ENCODE measurements around the gene PHPT1. TPM values are rescaled to one million over a fixed set of nuclear protein-coding genes. Genes with fewer than 3 reads are reported as not detected.

PHPT1 gene
- total and polyA plus RNA-seq, 2 experiments from 2014 or later, result 86.2 to 437 TPM

DNA sequence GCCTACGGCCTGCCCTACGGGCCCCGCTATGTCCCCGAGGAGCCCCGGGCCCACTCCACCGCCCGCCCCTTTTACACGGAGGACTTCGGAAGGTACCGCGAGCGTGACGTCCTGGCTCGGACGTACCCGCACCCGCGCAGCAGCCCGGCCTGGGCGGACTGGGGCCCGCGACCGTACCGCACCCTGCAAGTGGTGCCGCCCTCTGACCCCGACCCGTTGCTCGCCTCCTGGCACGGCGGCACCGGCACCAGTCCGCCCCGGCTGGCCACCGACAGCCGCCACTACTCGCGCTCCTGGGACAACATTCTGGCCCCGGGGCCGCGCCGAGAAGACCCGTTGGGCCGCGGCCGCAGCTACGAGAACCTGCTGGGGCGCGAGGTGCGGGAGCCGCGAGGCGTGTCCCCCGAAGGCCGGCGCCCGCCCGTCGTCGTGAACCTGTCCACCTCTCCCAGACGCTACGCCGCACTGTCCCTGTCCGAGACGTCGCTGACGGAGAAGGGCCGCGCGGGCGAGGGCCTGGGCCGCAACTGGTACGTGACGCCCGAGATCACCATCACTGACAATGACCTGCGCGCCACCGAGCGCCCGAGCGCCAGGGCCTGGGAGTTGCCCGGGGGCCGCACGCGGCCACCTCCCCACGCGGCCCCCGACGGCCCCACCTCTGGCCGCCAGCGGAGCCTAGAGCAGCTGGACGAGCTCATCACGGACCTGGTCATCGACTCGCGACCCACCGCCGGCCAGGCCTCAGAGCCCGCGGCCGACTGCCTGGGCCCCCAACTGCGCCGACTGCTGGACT, 3.5 kb upstream of the PHPT1 start:
- Mint-ChIP-seq H3K27ac (no peak overlapping the region), H3K27me3 (ENCODE audit: insufficient read depth, low read depth, poor library complexity) (peaks cover 47% of the 10 kb centered on the region), H3K36me3 (ENCODE audit: low read depth) (peaks cover 2% of the 10 kb centered on the region; the same call in 2 of the 3 replicates), H3K4me3 (no peak overlapping the region), H3K9me3 (no peaks in the 10 kb centered on the region), H3K4me1 (peaks cover 17% of the 10 kb centered on the region; the same call in 2 of the 3 replicates)
- DNase-seq (ENCODE audit: low spot score) (no peak), ATAC-seq (no peak)
- H4K20me1 ChIP-seq (replicated peaks; ENCODE audit: insufficient read depth), result 0 out of 2 replicates have a peak, but pooled peaks cover 3% of the 10 kb centered on the region
- H3F3A ChIP-seq (replicated peaks; ENCODE audit: low read depth), result 0 out of 2 replicates have a peak, but pooled peaks cover 5% of the 10 kb centered on the region
- H3K27ac ChIP-seq (ENCODE audit: low read depth), result no peak overlapping the region
- no peaks in the 10 kb centered on the region for H3K9me2 ChIP-seq (ENCODE audit: insufficient read depth)
- no peaks in the 10 kb centered on the region for H3K36me3 ChIP-seq (ENCODE audit: insufficient read depth)
- peaks cover 12% of the 10 kb centered on the region; the same call in 1 of the 2 replicates for H3K4me1 ChIP-seq (ENCODE audit: insufficient read depth)
- no peak overlapping the region for H3K4me3 ChIP-seq
- no peak overlapping the region for H2AFZ ChIP-seq
- H3K27me3 ChIP-seq (ENCODE audit: insufficient read depth), result peaks cover 13% of the 10 kb centered on the region
- TF ChIP-seq CREB1 (CRISPR knock-in tag; IDR thresholded peaks at IDR 0.05; ENCODE audit: low read depth), result no peak
- no peak for TF ChIP-seq ZNF114 (CRISPR knock-in tag; IDR thresholded peaks at IDR 0.05)
- no peak for TF ChIP-seq STAT1 (IDR thresholded peaks at IDR 0.05; ENCODE audit: unreplicated experiment)
- TF ChIP-seq, protein P1, sequence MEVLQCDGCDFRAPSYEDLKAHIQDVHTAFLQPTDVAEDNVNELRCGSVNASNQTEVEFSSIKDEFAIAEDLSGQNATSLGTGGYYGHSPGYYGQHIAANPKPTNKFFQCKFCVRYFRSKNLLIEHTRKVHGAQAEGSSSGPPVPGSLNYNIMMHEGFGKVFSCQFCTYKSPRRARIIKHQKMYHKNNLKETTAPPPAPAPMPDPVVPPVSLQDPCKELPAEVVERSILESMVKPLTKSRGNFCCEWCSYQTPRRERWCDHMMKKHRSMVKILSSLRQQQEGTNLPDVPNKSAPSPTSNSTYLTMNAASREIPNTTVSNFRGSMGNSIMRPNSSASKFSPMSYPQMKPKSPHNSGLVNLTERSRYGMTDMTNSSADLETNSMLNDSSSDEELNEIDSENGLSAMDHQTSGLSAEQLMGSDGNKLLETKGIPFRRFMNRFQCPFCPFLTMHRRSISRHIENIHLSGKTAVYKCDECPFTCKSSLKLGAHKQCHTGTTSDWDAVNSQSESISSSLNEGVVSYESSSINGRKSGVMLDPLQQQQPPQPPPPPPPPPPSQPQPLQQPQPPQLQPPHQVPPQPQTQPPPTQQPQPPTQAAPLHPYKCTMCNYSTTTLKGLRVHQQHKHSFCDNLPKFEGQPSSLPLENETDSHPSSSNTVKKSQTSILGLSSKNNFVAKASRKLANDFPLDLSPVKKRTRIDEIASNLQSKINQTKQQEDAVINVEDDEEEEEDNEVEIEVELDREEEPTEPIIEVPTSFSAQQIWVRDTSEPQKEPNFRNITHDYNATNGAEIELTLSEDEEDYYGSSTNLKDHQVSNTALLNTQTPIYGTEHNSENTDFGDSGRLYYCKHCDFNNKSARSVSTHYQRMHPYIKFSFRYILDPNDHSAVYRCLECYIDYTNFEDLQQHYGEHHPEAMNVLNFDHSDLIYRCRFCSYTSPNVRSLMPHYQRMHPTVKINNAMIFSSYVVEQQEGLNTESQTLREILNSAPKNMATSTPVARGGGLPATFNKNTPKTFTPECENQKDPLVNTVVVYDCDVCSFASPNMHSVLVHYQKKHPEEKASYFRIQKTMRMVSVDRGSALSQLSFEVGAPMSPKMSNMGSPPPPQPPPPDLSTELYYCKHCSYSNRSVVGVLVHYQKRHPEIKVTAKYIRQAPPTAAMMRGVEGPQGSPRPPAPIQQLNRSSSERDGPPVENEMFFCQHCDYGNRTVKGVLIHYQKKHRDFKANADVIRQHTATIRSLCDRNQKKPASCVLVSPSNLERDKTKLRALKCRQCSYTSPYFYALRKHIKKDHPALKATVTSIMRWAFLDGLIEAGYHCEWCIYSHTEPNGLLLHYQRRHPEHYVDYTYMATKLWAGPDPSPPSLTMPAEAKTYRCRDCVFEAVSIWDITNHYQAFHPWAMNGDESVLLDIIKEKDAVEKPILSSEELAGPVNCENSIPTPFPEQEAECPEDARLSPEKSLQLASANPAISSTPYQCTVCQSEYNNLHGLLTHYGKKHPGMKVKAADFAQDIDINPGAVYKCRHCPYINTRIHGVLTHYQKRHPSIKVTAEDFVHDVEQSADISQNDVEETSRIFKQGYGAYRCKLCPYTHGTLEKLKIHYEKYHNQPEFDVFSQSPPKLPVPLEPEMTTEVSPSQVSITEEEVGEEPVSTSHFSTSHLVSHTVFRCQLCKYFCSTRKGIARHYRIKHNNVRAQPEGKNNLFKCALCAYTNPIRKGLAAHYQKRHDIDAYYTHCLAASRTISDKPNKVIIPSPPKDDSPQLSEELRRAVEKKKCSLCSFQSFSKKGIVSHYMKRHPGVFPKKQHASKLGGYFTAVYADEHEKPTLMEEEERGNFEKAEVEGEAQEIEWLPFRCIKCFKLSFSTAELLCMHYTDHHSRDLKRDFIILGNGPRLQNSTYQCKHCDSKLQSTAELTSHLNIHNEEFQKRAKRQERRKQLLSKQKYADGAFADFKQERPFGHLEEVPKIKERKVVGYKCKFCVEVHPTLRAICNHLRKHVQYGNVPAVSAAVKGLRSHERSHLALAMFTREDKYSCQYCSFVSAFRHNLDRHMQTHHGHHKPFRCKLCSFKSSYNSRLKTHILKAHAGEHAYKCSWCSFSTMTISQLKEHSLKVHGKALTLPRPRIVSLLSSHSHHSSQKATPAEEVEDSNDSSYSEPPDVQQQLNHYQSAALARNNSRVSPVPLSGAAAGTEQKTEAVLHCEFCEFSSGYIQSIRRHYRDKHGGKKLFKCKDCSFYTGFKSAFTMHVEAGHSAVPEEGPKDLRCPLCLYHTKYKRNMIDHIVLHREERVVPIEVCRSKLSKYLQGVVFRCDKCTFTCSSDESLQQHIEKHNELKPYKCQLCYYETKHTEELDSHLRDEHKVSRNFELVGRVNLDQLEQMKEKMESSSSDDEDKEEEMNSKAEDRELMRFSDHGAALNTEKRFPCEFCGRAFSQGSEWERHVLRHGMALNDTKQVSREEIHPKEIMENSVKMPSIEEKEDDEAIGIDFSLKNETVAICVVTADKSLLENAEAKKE (CRISPR knock-in tag; IDR thresholded peaks at IDR 0.05), result no peak
- TF ChIP-seq POLR2AphosphoS5 (IDR thresholded peaks at IDR 0.05; ENCODE audit: low read depth), result no peak
- H3K79me2 ChIP-seq (replicated peaks; ENCODE audit: insufficient read depth), result no peaks in the 10 kb centered on the region
- no peak overlapping the region for H3K4me2 ChIP-seq

All from GM23338 (cell line).